MM.1S (cell line): ENCODE results near the gene COL6A3.

Source experiments
- DNase-seq: peaks from one replicate; pipeline ENCODE4 v3.0.0-alpha.2; 2015
- H2AFZ ChIP-seq: fragments of 300-600 bp; sonication (generic); 2 replicates; pipeline ENCODE4 v1.6.0; 2016; ENCODE audit warnings: antibody characterized with exemption, low read length
- H3F3A ChIP-seq: fragments of 300-600 bp; sonication (generic); 2 replicates; pipeline ENCODE4 v1.6.1; 2016; ENCODE audit warnings: mild to moderate bottlenecking, antibody characterized with exemption, low read length, moderate library complexity, mixed read lengths; ENCODE audit not compliant: insufficient read depth
- H3K27ac ChIP-seq: fragments of 300-600 bp; sonication (generic); 2 replicates; pipeline ENCODE4 v1.5.1; 2016; ENCODE audit warnings: mild to moderate bottlenecking, low read length
- H3K27me3 ChIP-seq: fragments of 300-600 bp; sonication (generic); replicated peaks from 2 replicates; pipeline ENCODE4 v1.6.0; 2016; ENCODE audit warnings: low read length; ENCODE audit not compliant: insufficient read depth
- H3K36me3 ChIP-seq: fragments of 300-600 bp; sonication (generic); replicated peaks from 2 replicates; pipeline ENCODE4 v1.6.1; 2016; ENCODE audit warnings: mild to moderate bottlenecking, low read length, mixed read lengths; ENCODE audit not compliant: insufficient read depth
- H3K4me1 ChIP-seq: fragments of 300-600 bp; sonication (generic); 2 replicates; pipeline ENCODE4 v1.6.1; 2016; ENCODE audit warnings: low read length, mixed read lengths
- H3K4me2 ChIP-seq: fragments of 300-600 bp; sonication (generic); 2 replicates; pipeline ENCODE4 v1.6.0; 2016; ENCODE audit warnings: low read depth, low read length
- H3K4me3 ChIP-seq: fragments of 300-600 bp; sonication (generic); 2 replicates; pipeline ENCODE4 v1.5.1; 2016; ENCODE audit warnings: low read length, mixed read lengths
- H3K79me2 ChIP-seq: fragments of 300-600 bp; sonication (generic); 2 replicates; pipeline ENCODE4 v1.6.1; 2016; ENCODE audit warnings: mixed run types, low read length, mixed read lengths
- H3K9ac ChIP-seq: fragments of 300-600 bp; sonication (generic); 2 replicates; pipeline ENCODE4 v1.6.1; 2016; ENCODE audit warnings: low read length, mixed read lengths
- H3K9me2 ChIP-seq: fragments of 300-600 bp; sonication (generic); replicated peaks from 2 replicates; pipeline ENCODE4 v1.6.1; 2016; ENCODE audit warnings: mild to moderate bottlenecking, low read length, mixed read lengths; ENCODE audit not compliant: insufficient read depth
- H3K9me3 ChIP-seq: fragments of 300-600 bp; sonication (generic); replicated peaks from 2 replicates; pipeline ENCODE4 v1.6.1; 2016; ENCODE audit warnings: mild to moderate bottlenecking, low read length, mixed read lengths; ENCODE audit not compliant: insufficient read depth
- H4K20me1 ChIP-seq: fragments of 300-600 bp; sonication (generic); 2 replicates; pipeline ENCODE4 v1.6.1; 2016; ENCODE audit warnings: mild to moderate bottlenecking, low read length, moderate library complexity, mixed read lengths; ENCODE audit not compliant: insufficient read depth
- EZH2 ChIP-seq: fragments of 300-600 bp; sonication (generic); optimal IDR thresholded peaks from 2 replicates; pipeline ENCODE3; 2017; ENCODE audit warnings: low read depth, mild to moderate bottlenecking, antibody characterized with exemption, low read length, mixed read lengths
- EZH2phosphoT487 ChIP-seq: fragments of 300-600 bp; sonication (generic); IDR thresholded peaks from 2 replicates; pipeline ENCODE4 v1.6.1; 2018; ENCODE audit warnings: antibody characterized with exemption, low read length
- TF ChIP-seq, protein P1 (sequence below): fragments of 300-600 bp; sonication (generic); IDR thresholded peaks from 2 replicates; pipeline ENCODE4 v1.5.1; 2016; ENCODE audit warnings: antibody characterized with exemption, low read length, mixed read lengths

The COL6A3 gene

DNA sequence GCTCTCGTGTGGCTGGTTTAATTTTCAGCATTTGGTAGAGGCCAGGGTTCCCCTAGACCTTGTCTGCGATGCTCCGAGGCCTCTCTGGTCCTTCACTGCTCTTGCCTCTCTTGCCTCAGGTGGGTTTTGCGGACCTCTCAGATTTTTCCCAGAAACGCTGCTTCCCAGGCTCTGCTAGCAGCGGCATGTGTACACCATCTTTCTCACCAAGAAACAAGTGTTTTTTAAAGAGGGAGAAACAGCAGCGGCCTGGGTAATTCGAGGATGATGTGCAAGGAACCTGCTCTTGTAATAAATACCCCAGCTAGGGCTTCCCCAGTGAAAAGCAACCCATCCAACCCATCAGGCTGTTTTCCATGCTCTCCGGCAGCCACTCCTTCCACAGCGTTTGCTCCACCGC is 33.5 kb upstream of the COL6A3 start:
- Histone ChIP-seq H3K9me2 (no peaks in the 10 kb centered on the region), H3K4me2 (no peak overlapping the region), H4K20me1 (no peaks in the 10 kb centered on the region), H2AFZ (no peak overlapping the region), H3K9ac (no peak overlapping the region), H3K27me3 (peaks cover 14% of the 10 kb centered on the region), H3K9me3 (no peaks in the 10 kb centered on the region), H3K27ac (no peak overlapping the region), H3F3A (no peaks in the 10 kb centered on the region), H3K4me1 (no peaks in the 10 kb centered on the region), H3K79me2 (no peaks in the 10 kb centered on the region), H3K36me3 (no peaks in the 10 kb centered on the region), H3K4me3 (no peak overlapping the region)
- TF ChIP-seq EZH2 = no peak
- TF ChIP-seq, protein P1, sequence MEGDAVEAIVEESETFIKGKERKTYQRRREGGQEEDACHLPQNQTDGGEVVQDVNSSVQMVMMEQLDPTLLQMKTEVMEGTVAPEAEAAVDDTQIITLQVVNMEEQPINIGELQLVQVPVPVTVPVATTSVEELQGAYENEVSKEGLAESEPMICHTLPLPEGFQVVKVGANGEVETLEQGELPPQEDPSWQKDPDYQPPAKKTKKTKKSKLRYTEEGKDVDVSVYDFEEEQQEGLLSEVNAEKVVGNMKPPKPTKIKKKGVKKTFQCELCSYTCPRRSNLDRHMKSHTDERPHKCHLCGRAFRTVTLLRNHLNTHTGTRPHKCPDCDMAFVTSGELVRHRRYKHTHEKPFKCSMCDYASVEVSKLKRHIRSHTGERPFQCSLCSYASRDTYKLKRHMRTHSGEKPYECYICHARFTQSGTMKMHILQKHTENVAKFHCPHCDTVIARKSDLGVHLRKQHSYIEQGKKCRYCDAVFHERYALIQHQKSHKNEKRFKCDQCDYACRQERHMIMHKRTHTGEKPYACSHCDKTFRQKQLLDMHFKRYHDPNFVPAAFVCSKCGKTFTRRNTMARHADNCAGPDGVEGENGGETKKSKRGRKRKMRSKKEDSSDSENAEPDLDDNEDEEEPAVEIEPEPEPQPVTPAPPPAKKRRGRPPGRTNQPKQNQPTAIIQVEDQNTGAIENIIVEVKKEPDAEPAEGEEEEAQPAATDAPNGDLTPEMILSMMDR = no peak
- no peak for TF ChIP-seq EZH2phosphoT487
- DNase-seq = no peak

DNA sequence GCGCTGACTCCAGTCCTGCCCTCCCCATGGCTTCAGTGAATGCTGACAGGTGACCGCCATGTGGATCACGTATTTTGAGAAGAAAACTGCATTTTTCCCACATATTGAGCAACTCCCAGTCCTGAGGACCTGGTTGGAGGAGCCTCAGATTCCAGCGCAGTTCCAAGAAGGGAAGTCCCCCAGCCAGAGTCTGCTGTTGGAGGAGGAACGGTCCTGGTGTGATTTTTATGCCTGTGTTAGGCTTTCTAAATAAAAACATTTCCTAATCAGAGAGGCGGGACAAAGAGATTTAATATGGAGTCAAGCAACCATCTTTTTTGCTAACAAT is 32.3 kb upstream of the COL6A3 start:
- Histone ChIP-seq H2AFZ (no peak overlapping the region), H3K79me2 (no peaks in the 10 kb centered on the region), H3K27me3 (peaks cover 11% of the 10 kb centered on the region), H3K9me3 (no peaks in the 10 kb centered on the region), H3K9ac (no peak overlapping the region), H3K36me3 (no peaks in the 10 kb centered on the region), H3F3A (no peaks in the 10 kb centered on the region), H3K4me2 (no peak overlapping the region), H3K27ac (no peak overlapping the region), H4K20me1 (no peaks in the 10 kb centered on the region), H3K4me1 (no peaks in the 10 kb centered on the region), H3K9me2 (no peaks in the 10 kb centered on the region), H3K4me3 (no peak overlapping the region)
- TF ChIP-seq EZH2 = no peak
- TF ChIP-seq, protein P1 = no peak
- no peak for TF ChIP-seq EZH2phosphoT487
- no peak for DNase-seq

DNA sequence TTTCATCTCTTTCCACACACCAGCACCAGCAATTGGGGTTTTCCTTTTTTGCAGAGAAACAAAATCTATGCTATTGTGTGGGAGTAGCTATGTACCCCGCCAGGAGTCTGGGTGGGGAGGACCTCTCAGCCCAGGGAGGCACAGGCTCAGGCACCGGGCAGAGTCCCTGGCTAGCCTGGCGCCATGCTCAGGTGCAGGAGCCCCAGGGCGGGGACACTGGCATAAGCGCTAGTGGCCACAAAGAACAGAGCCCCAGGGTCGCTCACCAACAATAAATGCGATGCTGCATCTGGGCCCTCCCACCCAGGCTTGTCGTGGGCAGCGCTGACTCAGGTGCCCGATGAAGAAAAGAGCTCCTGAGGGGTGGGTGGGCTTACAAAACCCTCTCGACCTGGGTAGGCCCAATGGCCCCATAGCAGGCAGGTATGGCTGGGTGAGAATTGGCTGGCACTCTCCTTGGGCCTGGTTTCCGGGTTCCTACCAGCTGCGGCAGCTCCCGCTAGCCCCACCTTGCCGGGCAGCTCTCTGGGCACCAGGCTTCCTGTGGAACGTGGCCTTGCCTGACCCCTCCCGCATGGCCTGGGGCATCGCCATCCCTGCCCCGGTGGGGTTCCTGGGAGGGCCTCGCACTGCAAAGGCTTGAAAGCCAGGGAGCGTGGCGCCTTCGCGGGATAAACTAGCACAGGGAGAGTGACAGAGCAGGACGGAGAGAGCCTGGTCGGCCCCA is 31.8 kb upstream of the COL6A3 start:
- Histone ChIP-seq H3K27me3 (peaks cover 5% of the 10 kb centered on the region; the same call in 1 of the 2 replicates), H3K9me2 (no peaks in the 10 kb centered on the region), H3F3A (no peaks in the 10 kb centered on the region), H3K9ac (no peak overlapping the region), H3K79me2 (no peaks in the 10 kb centered on the region), H3K9me3 (no peaks in the 10 kb centered on the region), H3K4me1 (no peaks in the 10 kb centered on the region), H4K20me1 (no peaks in the 10 kb centered on the region), H3K27ac (no peak overlapping the region), H2AFZ (no peak overlapping the region), H3K4me2 (no peak overlapping the region), H3K36me3 (no peaks in the 10 kb centered on the region), H3K4me3 (no peak overlapping the region)
- TF ChIP-seq EZH2 (no peak), EZH2phosphoT487 (no peak)
- TF ChIP-seq, protein P1 = no peak
- no peak for DNase-seq
